Right lobe of liver (tissue), 6 donors: ENCODE measurements around the gene NXNL1. TPM values are rescaled to one million over a fixed set of nuclear protein-coding genes. Genes with fewer than 3 reads are reported as not detected.

Experiments used
- ATAC-seq, 4 donors: fragments of 200-7000 bp; cut with Tn5 transposase; one replicate each; pipeline ENCODE4 v1.9.1; 2020; ENCODE audit warnings: mild to moderate bottlenecking in 4 of 4, moderate library complexity in 4 of 4
- DNase-seq, 3 donors: peaks; one replicate each; pipeline ENCODE4 v3.0.0-alpha.2; 2020
- H3K27ac ChIP-seq, 3 donors: fragments of 200-600 bp; one replicate each; pipeline ENCODE4 v1.8.0; 2022
- H3K27me3 ChIP-seq, 2 donors: fragments of 200-600 bp; one replicate each; pipeline ENCODE4 v1.8.0; 2022
- H3K36me3 ChIP-seq, 4 donors: fragments of 200-600 bp; sonication (generic) in 1 of 4; one replicate each; pipeline versions ENCODE4 v1.5.1 to v1.8.0; 2017 to 2022; ENCODE audit warnings: control low read depth in 1 of 4
- H3K4me1 ChIP-seq, 4 donors: fragments of 200-600 bp; sonication (generic) in 1 of 4; one replicate each; pipeline versions ENCODE4 v1.5.1 to v1.8.0; 2017 to 2022; ENCODE audit warnings: control low read depth in 1 of 4
- H3K4me3 ChIP-seq, 3 donors: fragments of 200-600 bp; one replicate each; pipeline ENCODE4 v1.8.0; 2022
- H3K9me3 ChIP-seq, 4 donors: fragments of 200-600 bp; sonication (generic) in 1 of 4; one replicate each; pipeline versions ENCODE4 v1.5.1 to v1.8.0; 2017 to 2022; ENCODE audit warnings: control low read depth in 1 of 4
- CTCF ChIP-seq, 4 donors: fragments of 200-600 bp in 3 of 4; fragments of 450-650 bp in 1 of 4; IDR thresholded peaks; one replicate each; pipeline versions ENCODE4 v1.5.1 to v1.8.0; 2016 to 2022; ENCODE audit warnings: antibody characterized with exemption in 4 of 4, mild to moderate bottlenecking in 2 of 4
- POLR2A ChIP-seq: fragments of 450-650 bp; IDR thresholded peaks from one replicate; pipeline ENCODE4 v1.6.1; 2017; ENCODE audit warnings: antibody characterized with exemption, mild to moderate bottlenecking
- whole genome bisulfite sequencing: methylation state at CpG from one replicate; pipeline ENCODE4 v1.1.6; 2018; ENCODE audit warnings: low coverage, low lambda C conversion rate; ENCODE audit not compliant: insufficient coverage; ENCODE audit errors: missing lambda C conversion rate; 5-methylcytosine and 5-hydroxymethylcytosine counted together
- intact Hi-C, 2 donors: fragments of 100-400 bp; cut with DNase I; formaldehyde crosslinking; loops; one replicate each; pipeline versions ENCODE4 v1.11.2 to v1.14.1; 2022
- total RNA-seq, 6 experiments: library from RNA; depleted of rRNA in 2 of 6; stranded (reverse); fragments of >200 nt in 2 of 6; fragmentation: NEBNext Ultra II Directional in 3 of 6; extraction: Animal tissue kit (Norgen Biotek cat#: 25700) in 3 of 6; gene quantifications; one replicate each; pipeline versions ENCODE4 v1.1.0 to v1.2.4, GENCODE V29; 2016 to 2023
- donor health status: DM: no; HTN: yes; CAD: no.
- donor health status: DM: no; HTN: no; CAD: no.
- donor health status: DM: no; HTN: no; CAD: no.
- donor health status: DM: no; HTN: yes; CAD: no.
- donor health status: DM: no; HTN: yes; CAD: no.

NXNL1 gene
- total RNA-seq, 6 experiments from 2014 or later, result not detected

- intact Hi-C loops, result loop anchor here in 1 of 2 donors (10.0 kb wide), 1 partner anchor 78 kb away; no protein-coding TSS in a partner anchor
Observed at GRCh38 chr19:17497149-17497798, 36.5 kb upstream of the NXNL1 start.

GRCh38 chr19:17496337-17496997 lies 35.7 kb upstream of the NXNL1 start:
- H3K27ac ChIP-seq, result no peak overlapping the region
- intact Hi-C loops, result loop anchor here in 1 of 2 donors (10.0 kb wide), 1 partner anchor 78 kb away; no protein-coding TSS in a partner anchor
- DNase-seq, result peak; percentile 71 to 77 (median 73)
- peak; percentile 91 to 94 (median 94) for ATAC-seq
- 17% methylated on average over 6 of the region's 14 CpGs for WGBS
- H3K4me1 ChIP-seq, result no peaks in the 10 kb centered on the region
- no peak for TF ChIP-seq POLR2A
- peak; percentile 79 to 95 (median 88) for TF ChIP-seq CTCF (IDR thresholded peaks at IDR 0.05)
- no peaks in the 10 kb centered on the region for H3K9me3 ChIP-seq
- H3K36me3 ChIP-seq, result no peaks in the 10 kb centered on the region
- no peaks in the 10 kb centered on the region for H3K27me3 ChIP-seq
- H3K4me3 ChIP-seq, result no peak overlapping the region

More at GRCh38 chr19:17497149-17497798, 36.5 kb upstream of the NXNL1 start:
- Histone ChIP-seq H3K9me3 (no peaks in the 10 kb centered on the region), H3K4me3 (no peak overlapping the region), H3K4me1 (no peaks in the 10 kb centered on the region), H3K27me3 (no peaks in the 10 kb centered on the region), H3K36me3 (no peaks in the 10 kb centered on the region), H3K27ac (no peak overlapping the region)
- WGBS, result 0% methylated on average over 1 of the region's 41 CpGs
- TF ChIP-seq POLR2A (no peak), CTCF (IDR thresholded peaks at IDR 0.05) (no peak)
- DNase-seq (no peak), ATAC-seq (no peak)

- Histone ChIP-seq H3K36me3 (no peaks in the 10 kb centered on the region), H3K9me3 (no peaks in the 10 kb centered on the region), H3K4me1 (no peaks in the 10 kb centered on the region), H3K27me3 (no peaks in the 10 kb centered on the region), H3K4me3 (no peak overlapping the region), H3K27ac (no peak overlapping the region)
- intact Hi-C loops, result loop anchor here in 1 of 2 donors (10.0 kb wide), 1 partner anchor 79 kb away; no protein-coding TSS in a partner anchor
- ATAC-seq (no peak), DNase-seq (no peak)
- WGBS, result 40% methylated on average over 2 of the region's 9 CpGs
- TF ChIP-seq CTCF (IDR thresholded peaks at IDR 0.05), result no peak
- no peak for TF ChIP-seq POLR2A
Observed at GRCh38 chr19:17495639-17496296, 35.0 kb upstream of the NXNL1 start.

GRCh38 chr19:17491287-17491686 lies 30.6 kb upstream of the NXNL1 start:
- Histone ChIP-seq H3K4me1 (no peaks in the 10 kb centered on the region), H3K36me3 (no peaks in the 10 kb centered on the region), H3K27ac (no peak overlapping the region), H3K9me3 (no peaks in the 10 kb centered on the region), H3K27me3 (no peaks in the 10 kb centered on the region), H3K4me3 (no peak overlapping the region)
- ATAC-seq (no peak), DNase-seq (no peak)
- intact Hi-C loops, result loop anchor here in 1 of 2 donors (10.0 kb wide), 1 partner anchor 84 kb away; no protein-coding TSS in a partner anchor
- no peak for TF ChIP-seq CTCF (IDR thresholded peaks at IDR 0.05)
- TF ChIP-seq POLR2A, result no peak
- WGBS, result 78% methylated on average over 5 of the region's 5 CpGs
